Activated CD8-positive, alpha-beta T cell treated with anti-CD3 and anti-CD28 coated beads for 36 hours (primary cell): ENCODE results near the gene NCBP3. TPM values are rescaled to one million over a fixed set of nuclear protein-coding genes. Genes with fewer than 3 reads are reported as not detected.
A peak's percentile ranks its signal among the peaks of the same experiment; 100 is the strongest.

ENCODE experiments used
- ATAC-seq: fragments of 200-7000 bp; cut with Tn5 transposase; one replicate; pipeline ENCODE4 v1.10.0; 2021; ENCODE audit warnings: mild to moderate bottlenecking, moderate library complexity
- CTCF ChIA-PET: fragments of 350-600 bp; sonication (Branson Sonifier 250); formaldehyde crosslinking; loops from one replicate; lab custom pipeline; 2021; ENCODE audit warnings: antibody characterized with exemption; lab: Charles Lee
- POLR2A ChIA-PET: fragments of 350-600 bp; sonication (Branson Sonifier 250); formaldehyde crosslinking; loops from one replicate; lab custom pipeline; 2021; ENCODE audit warnings: antibody characterized with exemption; lab: Charles Lee
- DNase-seq: peaks from one replicate; pipeline ENCODE4 v3.0.0-alpha.2; 2020
- H3K27ac Mint-ChIP-seq: one replicate; pipeline ENCODE4 v1.8.0; 2021; ENCODE audit warnings: mild to moderate bottlenecking, mixed read lengths
- H3K27me3 Mint-ChIP-seq: one replicate; pipeline ENCODE4 v1.8.0; 2021; ENCODE audit warnings: mixed read lengths
- H3K36me3 Mint-ChIP-seq: one replicate; pipeline ENCODE4 v1.8.0; 2021; ENCODE audit warnings: low read depth, mixed read lengths
- H3K4me1 Mint-ChIP-seq: one replicate; pipeline ENCODE4 v1.8.0; 2021; ENCODE audit warnings: low read depth, mixed read lengths
- H3K4me3 Mint-ChIP-seq: one replicate; pipeline ENCODE4 v1.8.0; 2021; ENCODE audit warnings: mild to moderate bottlenecking, moderate library complexity, mixed read lengths
- H3K9me3 Mint-ChIP-seq: one replicate; pipeline ENCODE4 v1.8.0; 2021; ENCODE audit warnings: mixed read lengths
- CTCF ChIP-seq: fragments of 200-600 bp; IDR thresholded peaks from one replicate; pipeline ENCODE4 v1.8.0; 2022; ENCODE audit warnings: antibody characterized with exemption, mild to moderate bottlenecking
- intact Hi-C: fragments of 100-400 bp; cut with micrococcal nuclease; formaldehyde crosslinking; loops from one replicate; pipeline ENCODE4 v1.10.0; 2022
- total RNA-seq, 2 experiments: library from RNA; stranded (reverse); gene quantifications; one replicate each; pipeline ENCODE4 v1.2.3, GENCODE V29; 2021

NCBP3 gene
- total RNA-seq, 2 experiments from 2014 or later: 34.7 to 41.1 TPM

GRCh38 chr17:3799181-3799945, 46.7 kb downstream of the NCBP3 start:
- Mint-ChIP-seq H3K27me3 (no peaks in the 10 kb centered on the region), H3K27ac (peak overlapping the region; percentile 37), H3K4me3 (peak overlapping the region; percentile 54), H3K9me3 (no peaks in the 10 kb centered on the region), H3K36me3 (peaks cover 3% of the 10 kb centered on the region), H3K4me1 (peaks cover 60% of the 10 kb centered on the region)
- POLR2A ChIA-PET: interaction anchor here (0.8 to 0.9 kb wide), 2 partner anchors 45 to 157 kb away, joined by 3 read pairs; no protein-coding TSS in a partner anchor
- CTCF ChIA-PET: interaction anchor here (1.1 to 3.2 kb wide), 2 partner anchors 28 to 61 kb away, joined by 3 to 29 read pairs; no protein-coding TSS in a partner anchor
- intact Hi-C loops: loop anchor here (5.0 to 10.0 kb wide), 2 partner anchors 37 to 575 kb away; no protein-coding TSS in a partner anchor
- no peak for ATAC-seq
- DNase-seq: no peak
- no peak for TF ChIP-seq CTCF

- ATAC-seq: no peak
- Mint-ChIP-seq H3K9me3 (no peaks in the 10 kb centered on the region), H3K4me3 (peak overlapping the region; percentile 54), H3K36me3 (peaks cover 3% of the 10 kb centered on the region), H3K27ac (peak overlapping the region; percentile 37), H3K4me1 (peaks cover 60% of the 10 kb centered on the region), H3K27me3 (no peaks in the 10 kb centered on the region)
- POLR2A ChIA-PET: interaction anchor here (0.8 to 1.0 kb wide), 2 partner anchors 44 to 64 kb away, joined by 3 read pairs; no protein-coding TSS in a partner anchor
- CTCF ChIA-PET: interaction anchor here (1.1 to 3.2 kb wide), 3 partner anchors 29 to 60 kb away, joined by 3 to 29 read pairs (median 7); no protein-coding TSS in a partner anchor
- DNase-seq: no peak
- no peak for TF ChIP-seq CTCF
- intact Hi-C loops: loop anchor here (5.0 to 10.0 kb wide), 2 partner anchors 36 to 576 kb away; no protein-coding TSS in a partner anchor
Observed at GRCh38 chr17:3798273-3799180, 47.5 kb downstream of the NCBP3 start.

- TF ChIP-seq CTCF: no peak
- Mint-ChIP-seq H3K9me3 (no peaks in the 10 kb centered on the region), H3K27ac (peak overlapping the region; percentile 83), H3K4me3 (peak overlapping the region; percentile 31), H3K36me3 (no peaks in the 10 kb centered on the region), H3K4me1 (peaks cover 61% of the 10 kb centered on the region), H3K27me3 (no peaks in the 10 kb centered on the region)
- ATAC-seq: peak; percentile 34
- intact Hi-C loops: loop anchor here (5.0 to 10.0 kb wide), 2 partner anchors 34 to 578 kb away; no protein-coding TSS in a partner anchor
- DNase-seq: peak; percentile 82
- POLR2A ChIA-PET: interaction anchor here (0.8 to 2.8 kb wide), 9 partner anchors 11 to 73 kb away, joined by 3 to 21 read pairs (median 4); partner anchors contain the start of gene HASPIN
- CTCF ChIA-PET: interaction anchor here (3.0 to 3.3 kb wide), 2 partner anchors 35 to 59 kb away, joined by 7 to 32 read pairs; no protein-coding TSS in a partner anchor
Observed at GRCh38 chr17:3796822-3797170, 49.2 kb downstream of the NCBP3 start.

- H3K36me3 Mint-ChIP-seq: no peaks in the 10 kb centered on the region
- peak overlapping the region; percentile 83 for H3K27ac Mint-ChIP-seq
- H3K4me1 Mint-ChIP-seq: peaks cover 66% of the 10 kb centered on the region
Observed at GRCh38 chr17:3796110-3796821, 49.8 kb downstream of the NCBP3 start.

More at GRCh38 chr17:3796110-3796821, 49.8 kb downstream of the NCBP3 start:
- TF ChIP-seq CTCF: no peak
- no peaks in the 10 kb centered on the region for H3K27me3 Mint-ChIP-seq
- no peaks in the 10 kb centered on the region for H3K9me3 Mint-ChIP-seq
- peak overlapping the region; percentile 43 for H3K4me3 Mint-ChIP-seq
- DNase-seq: peak; percentile 99
- ATAC-seq: peak; percentile 76
- ChIA-PET POLR2A (interaction anchor here (0.8 to 2.8 kb wide), 11 partner anchors 11 to 73 kb away, joined by 3 to 21 read pairs (median 4); partner anchors contain the start of gene HASPIN), CTCF (interaction anchor here (3.0 to 3.3 kb wide), 2 partner anchors 35 to 59 kb away, joined by 7 to 32 read pairs; no protein-coding TSS in a partner anchor)
- intact Hi-C loops: loop anchor here (5.0 to 10.0 kb wide), 2 partner anchors 34 to 579 kb away; no protein-coding TSS in a partner anchor
